NCI-H82 treated with DMSO at 0.1 percent for 48 hours (cell line): ENCODE results near the gene NTS.

Source experiments
- DNase-seq: peaks from one replicate; lab custom pipeline; 2025; ENCODE audit not compliant: unreplicated experiment; lab: John Stamatoyannopoulos, UW

Gene NTS

DNA sequence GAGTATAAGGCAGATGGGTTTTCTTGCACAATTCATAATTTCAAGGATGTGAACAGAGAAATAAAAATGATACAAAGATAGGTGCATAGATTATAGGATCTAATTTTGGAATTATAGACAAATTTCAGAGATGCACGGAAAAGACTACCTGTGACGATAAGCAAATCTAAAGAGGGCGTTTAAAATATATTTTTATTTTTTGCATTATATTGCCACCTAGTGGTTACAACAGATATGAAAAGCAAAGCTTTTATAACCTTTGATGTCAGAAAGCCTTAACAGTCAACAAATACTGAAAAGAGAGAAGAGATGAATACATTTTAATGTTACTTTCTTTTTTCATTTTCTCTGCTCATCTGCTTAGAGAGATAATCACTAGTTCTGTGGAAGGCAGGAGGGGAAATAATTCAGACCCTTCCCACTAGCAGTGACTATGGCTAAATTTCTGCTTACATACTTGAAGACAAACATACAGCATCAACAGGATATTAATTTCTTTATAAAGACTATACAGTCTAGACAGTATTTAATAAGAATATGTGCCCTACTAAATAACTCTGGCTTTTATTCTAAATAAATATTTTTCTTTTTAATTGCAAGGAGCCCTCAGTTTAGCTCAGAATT, 46.3 kb downstream of the NTS start:
- DNase-seq: peak; percentile 7

DNA sequence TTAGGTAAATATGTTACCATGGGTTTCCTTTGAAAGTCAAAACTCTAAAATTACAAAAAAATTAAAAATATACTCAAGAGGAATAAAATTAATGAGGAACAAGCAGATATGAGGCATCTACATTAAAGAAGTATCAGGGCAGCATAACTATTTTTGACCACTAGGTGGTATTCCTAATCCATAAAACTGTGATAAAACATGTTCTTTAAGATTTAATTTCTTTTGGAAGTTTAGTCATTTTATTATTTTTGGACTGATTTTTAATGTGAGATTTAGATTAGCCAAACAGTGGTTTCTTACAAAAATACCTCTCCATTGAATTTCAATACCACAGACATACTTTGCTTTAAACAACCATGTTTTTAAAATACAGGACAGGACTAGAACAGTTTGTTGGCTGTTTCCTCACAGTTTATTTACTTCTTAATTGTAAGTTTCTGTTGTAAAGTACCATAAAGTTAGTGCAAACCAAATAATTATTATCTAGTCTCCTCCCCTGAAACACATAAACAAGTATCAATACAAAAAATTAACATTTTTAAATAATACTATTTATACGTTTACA, 49.8 kb downstream of the NTS start:
- DNase-seq: no peak

DNA sequence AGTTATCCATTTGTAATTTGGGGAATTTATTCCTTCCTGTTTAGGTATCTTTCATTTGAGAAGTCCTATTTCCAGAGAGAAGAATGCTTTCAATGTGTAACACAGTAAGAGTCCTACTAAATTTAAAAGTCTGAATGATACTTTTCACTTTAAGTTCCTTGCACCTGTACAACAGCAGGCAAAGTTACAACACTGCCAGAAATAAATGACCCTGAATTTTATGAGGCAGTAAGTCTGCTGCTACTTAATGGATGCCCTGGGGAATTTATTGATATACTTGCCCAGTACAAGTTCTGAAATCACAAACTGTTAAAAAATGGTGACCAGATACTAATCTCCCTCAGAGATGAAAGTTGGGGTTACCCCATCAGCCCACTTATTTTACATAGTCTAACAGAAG, 53.1 kb downstream of the NTS start:
- DNase-seq: no peak
